SU-DHL-6 (cell line): ENCODE results near the gene NEIL3.

Experiments used
- EZH2phosphoT487 ChIP-seq: fragments of 200-600 bp; sonication (generic), shearing (Covaris generic); conservative IDR thresholded peaks from 2 replicates; pipeline ENCODE4 v1.6.1; 2018; ENCODE audit warnings: mild to moderate bottlenecking, antibody characterized with exemption, low read length, moderate library complexity, mixed read lengths
- TF ChIP-seq, protein P1 (sequence below): fragments of 200-600 bp; sonication (generic); IDR thresholded peaks from one replicate; pipeline ENCODE4 v1.5.1; 2017; ENCODE audit warnings: antibody characterized with exemption, mild to moderate bottlenecking, low read length, moderate library complexity; ENCODE audit not compliant: insufficient read depth, poor library complexity, severe bottlenecking

DNA sequence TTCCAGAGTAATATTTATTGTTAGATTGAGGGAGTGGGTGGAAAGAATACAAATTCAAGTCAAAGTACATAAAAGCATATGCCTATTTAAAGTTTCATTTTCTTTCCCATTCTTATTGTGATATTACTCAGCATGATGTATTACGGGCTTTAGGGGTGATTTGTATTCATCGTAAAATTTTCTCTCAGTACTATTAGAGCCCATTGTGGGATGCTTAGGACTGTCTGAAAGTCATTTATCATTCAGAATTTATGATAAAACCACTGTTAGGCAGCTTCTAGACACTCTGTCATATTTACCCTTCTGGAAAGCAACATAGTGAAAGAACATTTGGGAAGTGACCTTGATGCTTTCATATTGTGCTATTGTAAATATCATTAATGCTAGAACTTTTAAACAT is 86.7 kb downstream of the NEIL3 start:
- TF ChIP-seq, protein P1, sequence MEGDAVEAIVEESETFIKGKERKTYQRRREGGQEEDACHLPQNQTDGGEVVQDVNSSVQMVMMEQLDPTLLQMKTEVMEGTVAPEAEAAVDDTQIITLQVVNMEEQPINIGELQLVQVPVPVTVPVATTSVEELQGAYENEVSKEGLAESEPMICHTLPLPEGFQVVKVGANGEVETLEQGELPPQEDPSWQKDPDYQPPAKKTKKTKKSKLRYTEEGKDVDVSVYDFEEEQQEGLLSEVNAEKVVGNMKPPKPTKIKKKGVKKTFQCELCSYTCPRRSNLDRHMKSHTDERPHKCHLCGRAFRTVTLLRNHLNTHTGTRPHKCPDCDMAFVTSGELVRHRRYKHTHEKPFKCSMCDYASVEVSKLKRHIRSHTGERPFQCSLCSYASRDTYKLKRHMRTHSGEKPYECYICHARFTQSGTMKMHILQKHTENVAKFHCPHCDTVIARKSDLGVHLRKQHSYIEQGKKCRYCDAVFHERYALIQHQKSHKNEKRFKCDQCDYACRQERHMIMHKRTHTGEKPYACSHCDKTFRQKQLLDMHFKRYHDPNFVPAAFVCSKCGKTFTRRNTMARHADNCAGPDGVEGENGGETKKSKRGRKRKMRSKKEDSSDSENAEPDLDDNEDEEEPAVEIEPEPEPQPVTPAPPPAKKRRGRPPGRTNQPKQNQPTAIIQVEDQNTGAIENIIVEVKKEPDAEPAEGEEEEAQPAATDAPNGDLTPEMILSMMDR = no peak
- no peak for TF ChIP-seq EZH2phosphoT487
